ENCODE measurements around the gene NUP62. TPM values are rescaled to one million over a fixed set of nuclear protein-coding genes. Genes with fewer than 3 reads are reported as not detected.
"Not testable (repeated sequence)": the region's sequence is repeated elsewhere in the genome, so short reads cannot be mapped to it uniquely, and the experiment has no call there.

The NUP62 gene
- total RNA-seq, 2 experiments from 2014 or later = 113 to 114 TPM

- H3K4me3 Mint-ChIP-seq = not testable (repeated sequence)
These were observed 29.3 kb upstream of the NUP62 start for GRCh38 chr19:49958596-49958995.

GRCh38 chr19:49958144-49958543 lies 28.8 kb upstream of the NUP62 start:
- DNase-seq; H3K9me3 Mint-ChIP-seq; H3K4me3 Mint-ChIP-seq; CTCF ChIA-PET; H3K36me3 Mint-ChIP-seq (ENCODE audit: low read depth); POLR2A ChIA-PET; H3K27ac Mint-ChIP-seq; H3K4me1 Mint-ChIP-seq: not testable (repeated sequence)
- peaks cover 12% of the 10 kb centered on the region for H3K27me3 Mint-ChIP-seq

More at GRCh38 chr19:49958596-49958995, 29.3 kb upstream of the NUP62 start:
- CTCF ChIA-PET; H3K36me3 Mint-ChIP-seq (ENCODE audit: low read depth); H3K27ac Mint-ChIP-seq; H3K9me3 Mint-ChIP-seq; H3K27me3 Mint-ChIP-seq; H3K4me1 Mint-ChIP-seq; POLR2A ChIA-PET; DNase-seq: not testable (repeated sequence)

- Mint-ChIP-seq H3K36me3 (ENCODE audit: low read depth) (no peaks in the 10 kb centered on the region), H3K4me3 (no peak overlapping the region), H3K4me1 (peaks cover 3% of the 10 kb centered on the region), H3K27me3 (peaks cover 16% of the 10 kb centered on the region), H3K27ac (no peak overlapping the region), H3K9me3 (peaks cover 2% of the 10 kb centered on the region)
- DNase-seq = no peak
- ChIA-PET CTCF (no interaction called here), POLR2A (no interaction called here)
These were observed 28.1 kb upstream of the NUP62 start for GRCh38 chr19:49957262-49957915.

- Mint-ChIP-seq H3K9me3 (no peaks in the 10 kb centered on the region), H3K4me3 (no peak overlapping the region), H3K36me3 (ENCODE audit: low read depth) (no peaks in the 10 kb centered on the region), H3K4me1 (peaks cover 3% of the 10 kb centered on the region), H3K27ac (no peak overlapping the region), H3K27me3 (peaks cover 16% of the 10 kb centered on the region)
- ChIA-PET POLR2A (no interaction called here), CTCF (no interaction called here)
- no peak for DNase-seq
These were observed 26.8 kb upstream of the NUP62 start for GRCh38 chr19:49956115-49956495.

GRCh38 chr19:49954933-49955332 lies 25.6 kb upstream of the NUP62 start:
- peaks cover 16% of the 10 kb centered on the region for H3K27me3 Mint-ChIP-seq
- DNase-seq = no peak
- CTCF ChIA-PET = interaction anchor here (2.1 kb wide), 1 partner anchor 16 kb away, joined by 6 read pairs; no protein-coding TSS in a partner anchor
- no peak overlapping the region for H3K4me3 Mint-ChIP-seq
- H3K27ac Mint-ChIP-seq = no peak overlapping the region
- POLR2A ChIA-PET = no interaction called here
- no peaks in the 10 kb centered on the region for H3K9me3 Mint-ChIP-seq
- peaks cover 3% of the 10 kb centered on the region for H3K4me1 Mint-ChIP-seq
- H3K36me3 Mint-ChIP-seq (ENCODE audit: low read depth) = no peaks in the 10 kb centered on the region

- Mint-ChIP-seq H3K27me3 (peaks cover 16% of the 10 kb centered on the region), H3K4me1 (peaks cover 3% of the 10 kb centered on the region), H3K27ac (no peak overlapping the region), H3K9me3 (no peaks in the 10 kb centered on the region), H3K36me3 (ENCODE audit: low read depth) (no peaks in the 10 kb centered on the region), H3K4me3 (no peak overlapping the region)
- no peak for DNase-seq
- CTCF ChIA-PET = interaction anchor here (2.1 kb wide), 1 partner anchor 15 kb away, joined by 6 read pairs; no protein-coding TSS in a partner anchor
- POLR2A ChIA-PET = no interaction called here
These were observed 25.0 kb upstream of the NUP62 start for GRCh38 chr19:49954092-49954829.

GRCh38 chr19:49953416-49953815 lies 24.1 kb upstream of the NUP62 start:
- Mint-ChIP-seq H3K4me3 (no peak overlapping the region), H3K4me1 (peaks cover 3% of the 10 kb centered on the region), H3K9me3 (no peaks in the 10 kb centered on the region), H3K27ac (no peak overlapping the region), H3K36me3 (ENCODE audit: low read depth) (no peaks in the 10 kb centered on the region), H3K27me3 (peaks cover 16% of the 10 kb centered on the region)
- CTCF ChIA-PET = interaction anchor here (2.1 kb wide), 1 partner anchor 14 kb away, joined by 6 read pairs; no protein-coding TSS in a partner anchor
- DNase-seq = no peak
- POLR2A ChIA-PET = no interaction called here

- Mint-ChIP-seq H3K4me1 (peaks cover 3% of the 10 kb centered on the region), H3K9me3 (no peaks in the 10 kb centered on the region), H3K36me3 (ENCODE audit: low read depth) (no peaks in the 10 kb centered on the region), H3K4me3 (no peak overlapping the region), H3K27me3 (peaks cover 16% of the 10 kb centered on the region), H3K27ac (no peak overlapping the region)
- POLR2A ChIA-PET = no interaction called here
- CTCF ChIA-PET = interaction anchor here (2.1 kb wide), 1 partner anchor 14 kb away, joined by 6 read pairs; no protein-coding TSS in a partner anchor
- no peak for DNase-seq
These were observed 23.6 kb upstream of the NUP62 start for GRCh38 chr19:49952906-49953305.

GRCh38 chr19:49952479-49952836 lies 23.2 kb upstream of the NUP62 start:
- Mint-ChIP-seq H3K27me3 (peaks cover 16% of the 10 kb centered on the region), H3K9me3 (no peaks in the 10 kb centered on the region), H3K27ac (no peak overlapping the region), H3K4me3 (no peak overlapping the region), H3K4me1 (peaks cover 3% of the 10 kb centered on the region), H3K36me3 (ENCODE audit: low read depth) (no peaks in the 10 kb centered on the region)
- no peak for DNase-seq
- ChIA-PET CTCF (no interaction called here), POLR2A (no interaction called here)

GRCh38 chr19:49951806-49952478 lies 22.6 kb upstream of the NUP62 start:
- POLR2A ChIA-PET = no interaction called here
- no peaks in the 10 kb centered on the region for H3K36me3 Mint-ChIP-seq (ENCODE audit: low read depth)
- CTCF ChIA-PET = no interaction called here

GRCh38 chr19:49950956-49951526 lies 21.7 kb upstream of the NUP62 start:
- Mint-ChIP-seq H3K4me3 (no peak overlapping the region), H3K36me3 (ENCODE audit: low read depth) (no peaks in the 10 kb centered on the region), H3K27me3 (peaks cover 16% of the 10 kb centered on the region), H3K27ac (no peak overlapping the region), H3K9me3 (no peaks in the 10 kb centered on the region), H3K4me1 (peaks cover 3% of the 10 kb centered on the region)
- no peak for DNase-seq
- CTCF ChIA-PET = no interaction called here
- POLR2A ChIA-PET = no interaction called here

More at GRCh38 chr19:49951806-49952478, 22.6 kb upstream of the NUP62 start:
- Mint-ChIP-seq H3K4me1 (peaks cover 3% of the 10 kb centered on the region), H3K4me3 (no peak overlapping the region), H3K9me3 (no peaks in the 10 kb centered on the region), H3K27me3 (peaks cover 16% of the 10 kb centered on the region), H3K27ac (no peak overlapping the region)
- no peak for DNase-seq

GRCh38 chr19:49950590-49950948 lies 21.3 kb upstream of the NUP62 start:
- no peak overlapping the region for H3K27ac Mint-ChIP-seq
- CTCF ChIA-PET = interaction anchor here (1.4 kb wide), 1 partner anchor 13 kb away, joined by 6 read pairs; no protein-coding TSS in a partner anchor
- no peak for DNase-seq
- no peak overlapping the region for H3K4me3 Mint-ChIP-seq
- POLR2A ChIA-PET = no interaction called here
- H3K36me3 Mint-ChIP-seq (ENCODE audit: low read depth) = no peaks in the 10 kb centered on the region
- H3K4me1 Mint-ChIP-seq = peaks cover 3% of the 10 kb centered on the region
- peaks cover 16% of the 10 kb centered on the region for H3K27me3 Mint-ChIP-seq
- H3K9me3 Mint-ChIP-seq = no peaks in the 10 kb centered on the region

All from activated CD4-positive, alpha-beta memory T cell treated with anti-CD3 and anti-CD28 coated beads, Interleukin-2, amount 10 ng/mL, durations not matched to agents 7 days and 5 days (primary cell).